IMR-90 (cell line): ENCODE data around the gene ATG3. TPM values are rescaled to one million over a fixed set of nuclear protein-coding genes. Genes with fewer than 3 reads are reported as not detected.

Experiments used
- ATAC-seq: fragments of 200-7000 bp; cut with Tn5 transposase; 2 replicates; pipeline ENCODE4 v1.9.1; 2020; ENCODE audit warnings: low read depth, mild to moderate bottlenecking, moderate library complexity
- BruUV-seq: library from RNA; stranded (reverse); fragments of 400-500 nt; replicated peaks from 2 replicates; lab custom pipeline; 2021; lab: Mats Ljungman, UMichigan
- CTCF ChIA-PET: fragments of 300-600 bp; formaldehyde crosslinking; extraction: SDS; loops from one replicate; lab custom pipeline; 2021; ENCODE audit warnings: antibody characterized with exemption; lab: Yijun Ruan, JAX
- POLR2A ChIA-PET: fragments of 300-600 bp; sonication (Branson Sonifier 250); formaldehyde crosslinking; loops from one replicate; lab custom pipeline; 2022; ENCODE audit warnings: antibody characterized with exemption; ENCODE audit not compliant: unreplicated experiment; lab: Charles Lee
- DNase-seq: peaks from one replicate; pipeline ENCODE4 v3.0.0; 2013
- H2AFZ ChIP-seq: replicated peaks from 2 replicates; pipeline ENCODE3; 2013; ENCODE audit warnings: low read length, mild to moderate bottlenecking; ENCODE audit not compliant: poor library complexity
- H2AK5ac ChIP-seq: 2 replicates; pipeline ENCODE4 v1.6.1; 2013; ENCODE audit warnings: low read depth, low read length, inconsistent platforms
- H2AK9ac ChIP-seq: replicated peaks from 2 replicates; pipeline ENCODE3; 2013; ENCODE audit warnings: mild to moderate bottlenecking, low read depth, low read length, moderate library complexity; ENCODE audit not compliant: poor library complexity
- H2BK120ac ChIP-seq: 2 replicates; pipeline ENCODE4 v1.6.1; 2013; ENCODE audit warnings: low read depth, low read length, inconsistent platforms
- H2BK15ac ChIP-seq: 3 replicates; pipeline ENCODE4 v1.6.1; 2013; ENCODE audit warnings: low read depth, low read length, inconsistent platforms
- H2BK20ac ChIP-seq: 2 replicates; pipeline ENCODE4 v1.6.1; 2013; ENCODE audit warnings: low read depth, mild to moderate bottlenecking, inconsistent platforms, low read length, moderate library complexity
- H2BK5ac ChIP-seq: 2 replicates; pipeline ENCODE4 v1.6.1; 2013; ENCODE audit warnings: mild to moderate bottlenecking, low read depth, low read length, inconsistent platforms; ENCODE audit not compliant: poor library complexity, severe bottlenecking
- H3K14ac ChIP-seq: replicated peaks from 2 replicates; pipeline ENCODE4 v1.6.1; 2013; ENCODE audit warnings: low read depth, low read length, inconsistent platforms
- H3K18ac ChIP-seq: 2 replicates; pipeline ENCODE4 v1.6.1; 2013; ENCODE audit warnings: low read depth, low read length, control low read depth
- H3K23ac ChIP-seq: 2 replicates; pipeline ENCODE4 v1.6.1; 2013; ENCODE audit warnings: low read depth, low read length, inconsistent platforms
- H3K27ac ChIP-seq: 2 replicates; pipeline ENCODE4 v1.5.1; 2013; ENCODE audit warnings: mild to moderate bottlenecking, control low read depth, low read length; ENCODE audit not compliant: insufficient read depth
- H3K27me3 ChIP-seq: 2 replicates; pipeline ENCODE4 v1.6.1; 2013; ENCODE audit warnings: low read length; ENCODE audit not compliant: control insufficient read depth, insufficient read depth
- H3K36me3 ChIP-seq: 2 replicates; pipeline ENCODE4 v1.6.1; 2013; ENCODE audit warnings: low read length, mixed read lengths; ENCODE audit not compliant: control insufficient read depth, insufficient read depth
- H3K4ac ChIP-seq: 2 replicates; pipeline ENCODE4 v1.6.1; 2013; ENCODE audit warnings: low read depth, low read length, inconsistent platforms
- H3K4me1 ChIP-seq: 2 replicates; pipeline ENCODE4 v1.6.1; 2013; ENCODE audit warnings: low read length, mixed read lengths; ENCODE audit not compliant: control insufficient read depth, insufficient read depth
- H3K4me2 ChIP-seq: 2 replicates; pipeline ENCODE4 v1.6.1; 2013; ENCODE audit warnings: low read depth, mild to moderate bottlenecking, control low read depth, low read length, moderate library complexity
- H3K4me3 ChIP-seq: 2 replicates; pipeline ENCODE4 v1.5.1; 2013; ENCODE audit warnings: low read depth, mild to moderate bottlenecking, control low read depth, low read length, moderate library complexity; ENCODE audit not compliant: insufficient read depth
- H3K56ac ChIP-seq: 2 replicates; pipeline ENCODE4 v1.6.1; 2013; ENCODE audit warnings: low read length, inconsistent platforms; ENCODE audit not compliant: insufficient read depth; ENCODE audit errors: extremely low read depth
- H3K79me1 ChIP-seq, 2 experiments: 2 replicates each; pipeline ENCODE4 v1.6.1; 2013; ENCODE audit warnings: low read length in 2 of 2, inconsistent platforms in 1 of 2, low read depth in 1 of 2
- H3K9ac ChIP-seq: 2 replicates; pipeline ENCODE4 v1.6.1; 2013; ENCODE audit warnings: low read depth, low read length, control low read depth
- H3K9me1 ChIP-seq: 2 replicates; pipeline ENCODE4 v1.6.1; 2013; ENCODE audit warnings: low read length, inconsistent platforms; ENCODE audit not compliant: insufficient read depth
- H3K9me3 ChIP-seq: 2 replicates; pipeline ENCODE4 v1.6.1; 2013; ENCODE audit warnings: low read length; ENCODE audit not compliant: control insufficient read depth, insufficient read depth
- H4K20me1 ChIP-seq: 2 replicates; pipeline ENCODE4 v1.6.1; 2013; ENCODE audit warnings: low read length, inconsistent platforms; ENCODE audit not compliant: insufficient read depth
- H4K5ac ChIP-seq: 2 replicates; pipeline ENCODE4 v1.6.1; 2013; ENCODE audit warnings: mild to moderate bottlenecking, low read depth, low read length, control low read depth
- H4K8ac ChIP-seq, 2 experiments: 2 replicates each; pipeline ENCODE4 v1.6.1; 2013; ENCODE audit warnings: low read depth in 2 of 2, low read length in 2 of 2, control low read depth in 1 of 2, inconsistent platforms in 1 of 2
- H4K91ac ChIP-seq: 2 replicates; pipeline ENCODE4 v1.6.1; 2013; ENCODE audit warnings: low read depth, low read length, inconsistent platforms; ENCODE audit not compliant: insufficient read depth
- BHLHE40 ChIP-seq: fragments of 150-350 bp; IDR thresholded peaks from 2 replicates; pipeline ENCODE4 v1.6.1; 2016; ENCODE audit warnings: mild to moderate bottlenecking, low read depth, low read length
- CEBPB ChIP-seq: IDR thresholded peaks from 2 replicates; pipeline ENCODE4 v1.6.1; 2012; ENCODE audit warnings: low read depth, low read length, improper control_type of control experiment
- CTCF ChIP-seq: conservative IDR thresholded peaks from 2 replicates; pipeline ENCODE4 v1.5.1; 2012; ENCODE audit warnings: mild to moderate bottlenecking, low read depth, low read length, improper control_type of control experiment
- FOS ChIP-seq: fragments of 150-350 bp; IDR thresholded peaks from 2 replicates; pipeline ENCODE4 v1.6.1; 2016; ENCODE audit warnings: low read depth, low read length
- MAFK ChIP-seq: IDR thresholded peaks from 2 replicates; pipeline ENCODE4 v1.6.1; 2012; ENCODE audit warnings: low read depth, low read length, improper control_type of control experiment
- MAZ ChIP-seq: IDR thresholded peaks from 2 replicates; pipeline ENCODE4 v1.6.1; 2012; ENCODE audit warnings: low read depth, mild to moderate bottlenecking, low read length, improper control_type of control experiment, moderate library complexity, borderline replicate concordance
- MXI1 ChIP-seq: IDR thresholded peaks from 2 replicates; pipeline ENCODE4 v1.6.1; 2012; ENCODE audit warnings: low read depth, mild to moderate bottlenecking, low read length, moderate library complexity, borderline replicate concordance
- NFE2L2 ChIP-seq: fragments of 150-350 bp; IDR thresholded peaks from 2 replicates; pipeline ENCODE4 v1.6.1; 2016; ENCODE audit warnings: low read depth, mild to moderate bottlenecking, low read length
- RAD21 ChIP-seq: IDR thresholded peaks from 2 replicates; pipeline ENCODE4 v1.6.1; 2012; ENCODE audit warnings: low read length, improper control_type of control experiment
- RCOR1 ChIP-seq: IDR thresholded peaks from 2 replicates; pipeline ENCODE4 v1.6.1; 2012; ENCODE audit warnings: mild to moderate bottlenecking, low read length, improper control_type of control experiment; ENCODE audit not compliant: insufficient replicate concordance
- RFX5 ChIP-seq: IDR thresholded peaks from 2 replicates; pipeline ENCODE4 v1.8.0; 2012; ENCODE audit warnings: low read depth, mild to moderate bottlenecking, low read length, moderate library complexity
- SMC3 ChIP-seq: fragments of 150-350 bp; IDR thresholded peaks from 2 replicates; pipeline ENCODE4 v1.6.1; 2016; ENCODE audit warnings: low read depth, mild to moderate bottlenecking, antibody characterized with exemption, low read length, moderate library complexity
- USF2 ChIP-seq: fragments of 150-350 bp; IDR thresholded peaks from 2 replicates; pipeline ENCODE4 v1.6.1; 2017; ENCODE audit warnings: mild to moderate bottlenecking, antibody characterized with exemption, low read length, low read depth
- dilution Hi-C: fragments of 300-500 bp; cut with HindIII; formaldehyde crosslinking; loops from one replicate; pipeline ENCODE4 v1.14.3; 2018; ENCODE audit warnings: low sequenced_read_pairs; ENCODE audit not compliant: unreplicated experiment
- in situ Hi-C: fragments of 300-500 bp; cut with MboI; formaldehyde crosslinking; loops from 3 replicates; pipeline ENCODE4 v1.14.3; 2019; ENCODE audit warnings: low sequenced_read_pairs, inconsistent platforms, mixed read lengths
- intact Hi-C: fragments of 100-400 bp; cut with micrococcal nuclease; formaldehyde crosslinking; loops from 2 replicates; pipeline ENCODE4 v1.10.0; 2022
- polyA plus RNA-seq, 3 experiments: library from polyadenylated mRNA; depleted of rRNA; stranded (reverse); fragments of >200 nt; gene quantifications; 2 replicates each; pipeline ENCODE4 v1.2.3, GENCODE V29; 2012; ENCODE audit warnings: low replicate concordance in 1 of 3
- total RNA-seq: library from RNA; depleted of rRNA; stranded (reverse); fragments of >200 nt; gene quantifications from 2 replicates; pipeline ENCODE4 v1.2.3, GENCODE V29; 2012

The ATG3 gene
- total and polyA plus RNA-seq, 2 of the 4 experiments (the other 2 are of a cell fraction) = 30.8 to 31.7 TPM

- no peaks in the 10 kb centered on the region for H3K4me1 ChIP-seq
- no peak overlapping the region; the same call in 1 of the 2 replicates for H4K91ac ChIP-seq
- no peak overlapping the region for H3K14ac ChIP-seq
- no peak overlapping the region for H4K8ac ChIP-seq
- H3K23ac ChIP-seq = no peak overlapping the region
- H3K27me3 ChIP-seq = no peaks in the 10 kb centered on the region
- ATAC-seq (no peak), DNase-seq (no peak)
- intact Hi-C loops (no loop called here), dilution Hi-C loops (loop anchor here (25.0 kb wide), 1 partner anchor 389 kb away; the partner anchor contains the start of genes CD200R1 and GTPBP8), in situ Hi-C loops (no loop called here)
- no peak overlapping the region for H2AFZ ChIP-seq
- H4K5ac ChIP-seq = no peak overlapping the region
- H3K4me2 ChIP-seq = no peak overlapping the region
- no peak overlapping the region for H3K18ac ChIP-seq
- H3K9me3 ChIP-seq = no peaks in the 10 kb centered on the region
- H2AK5ac ChIP-seq = no peak overlapping the region
- no TSS peak for BruUV-seq
- no peak overlapping the region for H2BK20ac ChIP-seq
- H3K56ac ChIP-seq = no peak overlapping the region
- H2AK9ac ChIP-seq = no peak overlapping the region
- ChIA-PET CTCF (no interaction called here), POLR2A (no interaction called here)
- peaks cover 4% of the 10 kb centered on the region; the same call in 1 of the 2 replicates for H3K9me1 ChIP-seq
- peaks cover 6% of the 10 kb centered on the region; the same call in 1 of the 2 replicates for H3K36me3 ChIP-seq
- no peaks in the 10 kb centered on the region for H3K79me1 ChIP-seq
- TF ChIP-seq RAD21 (no peak), MAZ (no peak), MAFK (no peak), FOS (no peak), BHLHE40 (no peak), RFX5 (no peak), USF2 (no peak), CTCF (no peak), SMC3 (no peak), NFE2L2 (no peak), RCOR1 (no peak), CEBPB (no peak), MXI1 (no peak)
- H3K4ac ChIP-seq = no peak overlapping the region
- H3K27ac ChIP-seq = no peak overlapping the region
- H2BK15ac ChIP-seq = no peak overlapping the region
- H3K9ac ChIP-seq = no peak overlapping the region
- no peaks in the 10 kb centered on the region for H4K20me1 ChIP-seq
- H2BK5ac ChIP-seq = no peak overlapping the region
- H3K4me3 ChIP-seq = no peak overlapping the region
- no peak overlapping the region for H2BK120ac ChIP-seq
Observed at GRCh38 chr3:112598731-112599130, 37.0 kb upstream of the ATG3 start.
